GM04504 (cell line): ENCODE data around the gene GCHFR.

ENCODE experiments used
- DNase-seq: peaks from one replicate; pipeline ENCODE4 v3.0.0-alpha.2; 2012; ENCODE audit warnings: low read depth

GCHFR gene

DNA sequence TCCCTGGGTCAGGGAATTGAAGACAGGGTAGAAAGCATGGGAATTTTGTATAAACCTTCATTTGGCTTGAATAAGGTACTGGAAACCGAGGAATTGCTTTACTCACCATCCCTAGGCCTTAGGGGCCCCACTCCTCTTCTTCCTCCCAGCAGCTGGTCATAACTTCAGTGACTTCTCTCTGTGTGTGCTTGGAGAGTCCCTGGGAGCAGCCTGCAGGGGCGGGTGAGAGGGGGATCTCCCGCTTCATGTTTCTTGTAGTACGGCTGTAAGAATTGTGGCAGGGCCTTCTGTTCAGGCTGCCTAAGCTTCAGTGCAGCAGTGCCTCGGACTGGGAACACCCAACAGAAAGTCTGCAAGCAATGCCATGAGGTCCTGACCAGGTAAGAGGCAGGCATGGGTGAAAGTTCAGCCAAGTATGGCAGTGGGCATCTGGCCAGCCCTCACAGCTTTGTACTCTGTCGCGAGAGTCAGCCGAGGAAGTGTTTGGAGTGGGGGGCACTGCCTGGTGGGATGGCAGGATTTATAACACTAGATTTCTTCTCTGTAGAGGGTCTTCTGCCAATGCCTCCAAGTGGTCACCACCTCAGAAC lies 45.1 kb downstream of the GCHFR start:
- no peak for DNase-seq

DNA sequence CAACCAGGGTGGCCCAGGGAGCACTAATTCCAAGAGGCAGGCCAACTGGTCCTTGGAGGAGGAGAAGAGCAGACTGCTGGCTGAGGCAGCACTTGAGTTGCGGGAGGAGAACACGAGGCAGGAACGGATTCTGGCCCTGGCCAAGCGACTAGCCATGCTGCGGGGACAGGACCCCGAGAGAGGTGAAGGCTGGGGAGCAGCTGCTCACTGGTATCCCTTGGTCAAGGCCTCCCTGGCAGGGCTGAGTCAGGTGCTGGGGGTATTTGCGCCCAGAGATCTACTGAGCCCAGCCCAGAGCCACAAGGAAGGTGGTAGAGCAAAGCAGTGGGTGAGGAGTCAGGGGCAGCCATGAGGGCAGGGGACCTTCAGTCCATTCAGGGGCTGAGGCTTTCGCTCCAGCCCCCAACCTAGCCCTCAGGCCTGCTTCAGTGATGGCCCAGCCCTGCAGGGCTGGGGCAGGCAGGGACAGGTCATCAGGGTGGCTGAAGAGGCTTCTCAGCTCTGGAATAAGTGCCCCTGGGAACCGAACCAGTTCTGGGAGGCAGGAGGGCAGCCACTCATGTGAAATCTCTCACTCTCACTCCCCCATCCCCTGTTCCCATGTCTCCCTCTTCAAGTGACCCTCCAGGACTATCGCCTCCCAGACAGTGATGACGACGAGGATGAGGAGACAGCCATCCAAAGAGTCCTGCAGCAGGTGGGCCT lies 49.0 kb downstream of the GCHFR start:
- no peak for DNase-seq

DNA sequence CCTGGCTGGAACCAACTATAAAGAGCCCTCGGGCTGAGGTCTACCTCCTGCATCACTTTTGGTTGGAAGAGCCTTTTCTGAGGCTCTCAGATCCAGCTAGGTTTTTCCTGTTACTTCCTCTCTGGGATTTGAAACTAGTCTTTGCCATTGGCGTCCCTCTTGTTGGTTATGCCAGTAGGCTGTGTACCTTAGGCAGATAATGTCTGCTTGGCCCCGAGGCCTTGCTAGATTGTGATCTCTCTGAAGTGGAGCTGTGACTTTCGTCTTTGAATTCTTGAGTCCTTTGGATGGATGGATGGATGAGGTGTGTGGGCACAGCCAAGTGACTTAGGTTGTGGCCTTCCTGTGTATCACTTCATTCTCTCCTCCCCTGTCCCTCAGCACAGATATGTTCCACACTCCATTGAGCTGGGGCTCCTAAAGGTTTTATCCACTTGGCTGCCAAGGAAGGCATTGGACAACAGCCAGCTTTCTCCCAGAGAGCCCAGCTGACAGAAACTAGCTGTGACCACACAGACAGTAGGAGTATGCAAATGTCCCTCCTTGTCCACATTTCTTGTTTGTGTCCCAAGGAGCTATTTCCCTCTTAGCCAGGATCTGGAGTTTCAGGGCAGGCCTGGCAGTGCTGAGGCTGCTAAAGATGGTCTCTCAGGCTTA lies 51.3 kb downstream of the GCHFR start:
- DNase-seq: no peak
